NCI-H146 treated with DMSO at 0.1 percent for 48 hours (cell line): ENCODE data around the gene SLC6A11.

ENCODE experiments used
- DNase-seq: peaks from one replicate; lab custom pipeline; 2025; ENCODE audit not compliant: unreplicated experiment; lab: John Stamatoyannopoulos, UW

Gene SLC6A11

DNA sequence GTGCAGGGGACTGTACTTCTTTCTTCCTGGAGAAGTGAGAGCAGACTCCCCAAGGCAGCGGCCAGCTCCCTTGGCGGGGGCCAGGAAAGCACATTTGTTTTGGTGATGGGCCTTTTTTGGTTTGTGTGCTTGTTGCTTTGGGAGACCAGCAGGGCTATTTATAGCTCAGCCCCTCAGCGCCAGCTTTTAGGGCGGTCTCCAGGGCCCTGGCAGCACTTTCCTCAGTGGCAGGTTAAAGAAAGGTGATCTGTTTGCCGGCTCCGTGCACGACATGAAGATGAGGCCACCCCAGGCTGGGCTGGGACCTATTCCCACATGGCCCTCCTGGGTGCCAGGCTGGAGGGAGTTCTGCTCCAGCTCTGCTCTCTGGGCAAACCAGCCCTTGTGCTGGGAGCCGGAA lies 21.8 kb downstream of the SLC6A11 start:
- no peak for DNase-seq

DNA sequence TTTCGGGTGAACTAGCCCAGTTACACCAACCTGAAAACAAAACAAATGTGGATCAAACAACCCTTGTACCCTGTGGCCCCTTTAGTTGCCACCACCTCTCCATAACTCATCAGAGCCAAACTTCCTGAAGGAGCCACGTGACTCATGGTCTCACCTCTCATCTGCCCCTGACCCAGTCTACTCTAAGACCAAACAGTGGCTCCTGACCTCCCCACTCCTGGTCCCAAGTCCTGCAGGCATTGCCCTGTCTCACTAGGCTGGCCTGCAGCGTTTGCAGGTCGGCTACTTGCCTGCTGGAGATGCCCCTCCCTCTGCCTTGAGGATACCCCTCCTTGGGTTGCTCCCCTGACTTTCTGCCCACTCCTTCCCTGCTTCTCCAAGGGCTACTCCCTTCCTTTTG lies 23.1 kb downstream of the SLC6A11 start:
- no peak for DNase-seq

DNA sequence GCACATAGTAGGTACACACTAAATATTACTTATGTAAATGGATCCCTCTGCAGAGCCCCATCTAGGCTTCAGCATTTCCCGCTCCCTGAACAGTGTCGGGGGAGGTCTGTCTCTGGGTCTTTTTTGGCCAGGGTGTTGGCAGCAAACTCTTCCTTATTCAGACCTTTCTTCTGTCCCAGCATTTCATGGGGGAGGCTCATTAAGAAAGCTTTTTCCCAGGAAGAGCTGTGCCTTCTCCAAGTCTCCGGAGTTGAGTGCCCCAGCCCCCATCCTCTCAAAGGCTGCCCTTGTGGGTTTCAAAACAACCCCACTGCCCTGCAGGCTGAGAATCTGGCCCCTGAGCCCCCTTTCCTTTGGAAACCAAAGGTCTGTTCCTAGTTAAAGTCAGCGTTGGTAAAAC lies 25.1 kb downstream of the SLC6A11 start:
- DNase-seq, result no peak

DNA sequence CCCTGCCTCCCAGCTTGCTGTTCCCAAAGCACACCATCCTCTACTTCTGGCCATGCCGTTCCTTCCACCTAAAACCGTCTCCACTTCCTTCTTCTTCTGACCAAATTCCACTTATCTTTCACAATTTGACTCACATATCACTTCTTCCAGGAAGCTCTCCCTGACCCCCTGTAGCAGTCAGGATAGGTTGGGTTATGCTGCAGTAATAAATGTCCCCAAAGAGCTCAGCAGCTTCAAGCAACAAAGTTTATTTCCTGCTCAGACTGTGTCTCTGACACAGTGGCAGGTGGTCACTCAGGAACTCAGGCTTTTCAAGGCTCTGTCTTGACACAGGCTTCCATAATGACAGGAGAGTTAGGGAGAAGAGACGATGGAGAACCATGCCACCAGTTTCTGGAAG lies 27.4 kb downstream of the SLC6A11 start:
- DNase-seq, result no peak

DNA sequence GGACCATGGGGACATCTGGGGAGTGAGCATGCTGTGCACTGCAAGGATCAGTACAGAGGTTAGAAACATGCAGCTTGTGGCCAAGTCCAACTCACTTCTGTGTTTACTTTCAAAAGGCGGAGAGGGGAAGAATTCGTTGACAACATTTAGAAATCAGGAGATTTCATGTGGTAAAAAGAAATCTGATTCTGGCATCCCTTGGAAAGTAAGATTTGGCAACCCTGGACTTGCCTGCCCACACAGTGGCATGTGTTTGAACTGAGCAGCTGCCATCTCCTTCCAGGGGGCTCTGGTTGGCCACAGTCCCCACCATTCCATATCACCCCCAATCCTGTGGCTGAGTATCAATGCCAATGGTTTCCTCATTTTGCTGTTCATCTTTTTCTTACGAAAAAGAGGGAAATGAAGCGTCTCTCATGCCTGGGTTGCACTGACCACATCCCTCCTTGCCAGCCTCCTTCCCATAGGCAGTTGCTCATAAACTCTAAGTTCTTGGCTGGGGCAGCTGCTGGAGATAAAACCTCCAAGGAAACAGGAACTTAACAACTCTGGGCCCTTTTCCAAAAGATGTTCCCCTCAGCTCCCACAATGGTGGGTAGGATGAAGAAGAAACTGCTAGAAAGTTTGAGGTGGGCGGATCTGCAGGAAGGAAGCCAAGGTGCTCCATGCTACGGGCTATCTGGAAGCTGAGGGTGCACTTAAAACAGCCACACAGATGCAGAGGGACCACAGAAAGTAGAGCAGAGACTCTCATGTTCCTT lies 29.2 kb downstream of the SLC6A11 start:
- DNase-seq, result no peak

DNA sequence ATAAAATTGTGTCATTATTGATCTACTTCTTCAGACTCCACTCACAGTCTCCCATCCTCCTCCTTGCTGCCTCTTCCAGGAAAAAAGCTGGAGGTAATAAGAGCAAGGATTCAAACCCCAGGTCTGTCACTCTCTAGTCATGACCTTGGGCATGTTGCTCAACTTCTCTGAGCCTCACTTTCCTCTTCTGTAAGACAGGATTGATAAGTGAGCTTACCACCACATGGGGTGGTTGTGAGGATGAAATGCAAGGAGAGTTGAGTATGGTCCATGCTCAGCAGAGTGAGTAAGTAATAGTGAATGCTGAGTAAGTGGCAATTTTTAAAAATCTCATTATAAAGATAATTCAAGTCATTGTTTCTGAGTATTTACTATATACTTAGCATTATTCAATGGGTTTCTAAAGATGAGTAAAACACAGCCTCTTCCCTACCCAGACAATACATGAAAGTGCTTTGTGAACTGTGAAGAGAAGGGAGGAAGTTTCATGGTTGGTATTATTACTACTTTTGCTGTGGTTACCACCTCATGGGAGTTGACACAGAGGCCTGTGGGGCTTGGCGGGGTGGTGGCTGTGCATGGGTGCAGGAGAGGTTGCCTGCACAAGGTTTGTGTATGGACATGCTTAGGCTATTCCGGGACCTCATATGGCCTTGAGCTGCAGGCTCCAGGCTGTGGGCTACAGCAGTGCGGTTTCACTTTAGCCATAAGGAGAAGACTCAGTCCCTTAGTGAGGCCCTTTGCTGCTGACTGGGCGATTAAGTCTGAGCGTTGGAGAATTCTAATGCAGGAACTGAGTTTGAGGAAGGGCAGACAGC lies 30.0 kb downstream of the SLC6A11 start:
- no peak for DNase-seq

DNA sequence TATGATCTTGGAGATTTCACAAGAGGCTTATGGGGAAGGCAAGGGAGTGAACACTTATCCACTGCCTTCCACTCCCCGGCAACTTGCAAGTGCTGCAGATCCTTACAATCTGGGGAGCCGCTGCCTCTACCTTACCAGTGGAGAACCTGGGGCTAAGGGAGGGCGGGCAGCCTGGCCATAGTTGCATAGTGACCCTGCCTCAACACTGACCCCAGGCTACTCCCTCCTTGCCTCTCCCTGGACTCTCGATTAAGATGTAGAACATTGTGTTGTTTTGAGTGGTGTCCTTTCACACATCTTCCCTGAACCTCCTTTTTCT lies 30.6 kb downstream of the SLC6A11 start:
- no peak for DNase-seq

DNA sequence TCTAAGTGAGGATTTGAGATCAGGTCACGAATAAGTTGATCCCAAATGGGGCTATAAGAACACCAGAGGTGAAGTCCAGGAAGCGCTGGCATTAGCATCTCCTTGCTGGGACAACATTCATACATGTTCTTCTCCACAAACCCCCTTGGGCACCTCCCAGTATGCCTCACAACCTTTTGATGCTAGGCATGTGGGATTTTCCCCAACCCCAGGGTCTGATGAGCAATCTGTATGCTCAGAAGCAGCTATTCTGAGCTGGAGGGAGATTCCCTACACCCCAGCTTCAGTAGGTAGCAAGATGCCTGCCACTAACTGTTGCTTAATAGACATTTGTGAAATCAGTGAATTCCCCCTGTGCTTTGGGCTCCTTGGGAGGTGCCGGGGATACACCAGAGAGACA lies 32.2 kb downstream of the SLC6A11 start:
- DNase-seq, result no peak

DNA sequence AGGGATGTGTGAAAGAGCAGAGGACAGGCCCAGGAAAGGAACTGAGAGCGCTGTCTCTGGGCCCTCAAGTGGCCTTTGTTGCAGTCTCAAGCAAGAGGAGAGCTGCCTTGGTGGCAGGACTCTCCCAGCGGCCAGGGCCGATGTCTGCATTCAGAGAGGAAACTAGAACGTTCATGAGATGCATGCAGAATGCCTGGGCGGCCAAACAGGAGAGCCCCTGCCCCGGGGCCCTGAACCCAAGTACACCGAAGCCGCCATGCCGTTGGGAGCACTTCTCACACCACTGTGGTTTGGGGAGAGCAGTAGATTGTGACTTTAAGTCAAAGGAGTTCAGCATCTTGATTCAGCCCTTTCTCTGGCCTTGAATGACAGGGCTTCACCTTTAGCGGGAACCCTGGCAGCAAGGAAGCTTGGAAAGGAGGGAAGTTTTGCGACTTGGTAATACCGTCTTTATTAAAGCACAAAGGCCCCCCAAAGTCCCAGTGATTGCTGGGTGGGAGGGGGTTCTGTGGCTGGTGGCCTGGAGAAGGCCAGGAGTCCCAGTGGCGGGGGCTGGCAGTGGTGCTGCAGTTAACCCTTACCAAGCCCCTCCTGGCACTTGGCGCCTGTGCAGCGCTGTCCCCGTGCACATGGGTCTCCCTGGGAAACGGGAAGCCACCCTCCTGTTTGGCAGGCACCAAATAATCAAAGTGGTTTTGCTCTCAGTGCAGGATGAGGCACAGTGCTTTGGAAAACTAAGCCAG lies 36.2 kb downstream of the SLC6A11 start:
- DNase-seq, result no peak

DNA sequence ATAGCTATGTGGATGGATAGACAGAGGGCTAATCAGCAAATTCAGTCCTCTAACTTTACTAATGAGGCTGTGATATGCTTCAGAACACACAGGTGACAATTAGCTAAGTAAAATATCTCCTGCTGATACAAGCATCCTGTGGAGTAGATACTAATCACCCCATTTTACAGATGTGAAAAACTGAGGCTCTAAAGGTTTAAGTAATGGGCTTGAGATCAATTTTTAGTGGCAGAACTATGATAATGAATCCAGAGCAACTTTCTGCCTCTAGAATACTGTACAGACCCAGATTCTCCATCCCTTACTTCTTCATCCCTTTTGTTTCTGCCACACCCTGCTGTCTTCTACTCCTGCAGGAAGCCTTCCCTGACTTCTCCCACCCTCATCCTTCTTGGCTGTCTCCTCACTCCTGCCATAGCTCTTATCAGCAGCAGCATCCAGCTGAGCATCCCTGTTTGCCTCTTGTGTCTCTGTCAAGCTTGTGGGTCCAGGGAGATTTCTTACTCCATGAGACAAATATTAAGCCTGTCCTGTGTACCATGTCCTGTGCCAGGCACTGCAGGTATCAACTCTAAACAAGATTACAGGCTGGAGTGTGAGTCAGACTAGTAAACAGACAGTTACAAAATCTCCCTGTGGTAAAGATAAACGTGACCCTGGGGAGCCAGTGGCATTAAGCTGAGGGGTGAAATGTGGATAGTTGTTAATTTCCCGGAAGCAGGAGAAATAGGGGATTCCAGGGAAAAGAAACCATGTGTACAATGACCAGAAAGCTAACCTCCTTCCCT lies 39.2 kb downstream of the SLC6A11 start:
- no peak for DNase-seq

DNA sequence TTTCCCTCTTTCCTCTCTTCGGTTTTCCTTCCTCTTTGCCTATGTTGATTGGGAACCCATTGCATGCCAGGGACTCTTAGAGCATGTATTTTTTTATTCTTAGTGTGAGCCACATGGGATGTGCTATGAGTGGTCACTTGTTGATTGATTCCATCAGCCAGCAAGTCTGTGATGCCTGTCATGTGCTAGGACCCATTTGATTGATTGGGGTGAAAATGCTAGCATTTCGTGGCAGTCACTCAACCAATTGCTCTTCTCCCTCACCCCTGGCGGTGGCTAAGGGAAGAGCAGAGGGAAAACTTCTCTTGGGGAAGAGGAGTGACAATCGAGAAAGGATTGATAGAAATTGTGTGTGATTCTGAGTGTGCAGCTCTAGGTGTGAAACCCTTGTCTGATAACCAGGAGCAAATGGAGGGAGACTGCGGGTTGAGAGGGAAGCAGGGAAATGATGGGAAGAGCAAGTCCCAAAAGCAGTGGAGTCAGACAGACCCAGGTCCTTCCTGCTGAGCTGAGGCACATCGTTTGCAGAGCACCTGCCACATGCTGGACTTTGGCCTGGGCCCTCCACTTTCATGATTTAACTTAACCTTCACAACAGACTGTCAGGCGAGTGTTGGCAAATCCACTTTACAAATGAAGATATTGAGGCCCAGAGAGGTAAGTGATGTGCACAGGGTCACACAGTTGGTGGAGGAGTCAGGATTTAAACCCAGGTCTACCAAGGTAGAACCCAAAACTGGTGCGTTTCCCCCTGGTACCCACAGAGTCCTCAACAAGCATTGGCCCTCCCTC lies 40.0 kb downstream of the SLC6A11 start:
- no peak for DNase-seq

DNA sequence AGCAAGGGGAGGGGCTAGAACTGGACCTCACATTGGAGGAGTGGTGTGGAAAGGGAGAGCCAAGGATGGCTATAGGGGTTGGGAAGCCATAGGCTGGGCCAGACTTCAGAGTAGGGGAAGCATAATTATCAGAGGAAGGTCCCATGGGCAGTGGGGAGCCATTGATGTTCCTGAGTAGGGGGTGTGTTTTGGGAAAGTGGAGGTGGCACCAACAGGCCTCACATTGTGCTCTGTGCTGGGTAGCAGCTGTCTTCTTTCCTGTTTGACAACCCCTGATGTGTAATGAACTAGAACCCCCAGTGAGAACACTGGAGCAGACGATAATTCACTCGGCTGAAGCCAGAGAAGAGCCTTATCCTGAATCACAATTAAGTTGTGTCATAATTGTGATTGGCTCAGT lies 41.2 kb downstream of the SLC6A11 start:
- no peak for DNase-seq

DNA sequence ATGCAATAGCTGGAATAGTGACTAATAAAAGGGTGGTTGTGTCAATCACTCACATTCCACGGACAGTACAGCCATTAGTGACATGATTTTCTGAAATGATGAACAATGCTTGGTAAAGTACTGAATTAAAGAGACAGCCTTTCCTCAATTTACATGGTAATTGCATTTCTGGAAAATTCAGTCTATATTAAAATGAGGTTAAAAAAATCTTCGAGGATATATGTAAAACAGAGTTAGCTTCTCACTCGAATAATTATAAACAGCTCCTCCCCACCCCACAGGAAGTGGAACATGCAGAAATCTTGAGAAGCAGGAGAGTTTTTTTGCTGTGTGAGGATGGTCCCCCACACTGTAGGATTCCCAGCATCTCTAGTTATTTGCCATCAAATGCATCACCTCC lies 42.1 kb downstream of the SLC6A11 start:
- DNase-seq, result no peak

DNA sequence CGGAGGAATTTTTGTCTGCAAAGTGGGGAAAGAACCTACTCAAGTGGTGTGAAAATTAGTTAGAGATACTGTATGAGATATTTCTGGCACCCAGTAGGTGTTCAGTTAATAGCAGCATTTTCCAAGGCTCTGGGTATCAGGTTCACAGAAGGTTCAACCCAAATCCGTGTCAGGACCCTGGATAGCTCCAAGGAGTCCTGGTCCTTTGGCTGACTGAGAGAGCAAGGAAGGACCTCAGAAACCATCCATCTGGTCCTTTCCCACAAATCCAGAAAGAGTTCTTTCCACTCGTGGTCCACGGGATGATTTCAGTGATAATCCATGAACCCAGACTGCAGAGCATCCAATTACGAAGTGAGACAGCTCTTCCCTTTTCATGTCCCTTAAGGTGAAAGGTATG lies 51.4 kb downstream of the SLC6A11 start:
- no peak for DNase-seq

DNA sequence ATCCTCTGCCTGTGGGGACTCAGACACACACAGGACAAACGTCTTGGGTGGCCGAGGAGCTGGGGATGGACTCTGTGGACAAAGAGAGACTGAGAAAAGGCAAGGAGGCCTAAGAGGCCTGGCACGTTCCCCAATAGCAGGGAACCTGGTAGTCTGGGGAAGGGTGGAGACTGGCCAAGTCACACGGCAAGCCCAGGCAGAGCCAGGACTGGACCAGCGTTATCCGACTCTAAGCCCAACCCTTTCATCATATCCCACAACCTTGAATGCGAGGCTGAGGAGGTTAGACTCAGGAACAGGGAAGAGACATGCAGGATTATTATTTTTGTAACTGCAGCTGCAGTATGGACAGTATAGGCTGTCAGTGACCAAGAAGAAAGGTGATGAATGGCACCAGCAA lies 53.4 kb downstream of the SLC6A11 start:
- no peak for DNase-seq

DNA sequence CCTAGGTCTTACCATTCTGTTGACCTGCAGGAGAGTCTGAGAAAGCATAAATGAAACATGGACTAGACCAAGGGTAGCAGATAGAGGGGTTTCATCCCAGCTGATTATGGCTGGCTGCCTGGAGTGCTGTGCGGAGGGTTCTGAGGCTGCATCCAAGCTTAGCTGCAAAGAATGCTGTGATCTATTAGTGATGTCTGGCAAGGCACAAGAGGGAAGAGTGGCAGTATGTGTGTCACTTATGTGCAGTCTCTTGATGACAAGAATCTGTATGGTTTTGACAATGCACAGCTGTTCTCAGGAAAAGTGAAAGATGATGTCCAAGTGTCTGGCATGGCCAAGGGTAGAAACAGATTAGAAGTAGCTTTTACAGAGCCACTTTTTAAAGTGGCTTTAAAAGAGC lies 54.3 kb downstream of the SLC6A11 start:
- DNase-seq, result no peak

DNA sequence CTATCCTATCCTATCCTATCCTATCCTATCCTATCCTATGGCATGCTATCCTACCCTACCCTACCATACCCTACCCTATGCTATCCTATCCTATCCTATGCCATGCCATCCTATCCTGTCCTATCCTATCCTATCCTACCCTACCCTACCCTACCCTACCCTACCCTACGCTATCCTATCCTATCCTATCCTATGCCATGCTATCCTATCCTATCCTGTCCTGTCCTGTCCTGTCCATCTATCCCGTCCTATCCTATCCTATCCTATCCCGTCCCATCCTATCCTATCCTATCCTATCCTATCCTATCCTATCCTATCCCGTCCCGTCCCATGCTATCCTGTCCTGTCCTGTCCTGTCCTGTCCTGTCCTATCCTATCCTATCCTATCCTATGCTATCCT lies 57.4 kb downstream of the SLC6A11 start:
- DNase-seq, result no peak

DNA sequence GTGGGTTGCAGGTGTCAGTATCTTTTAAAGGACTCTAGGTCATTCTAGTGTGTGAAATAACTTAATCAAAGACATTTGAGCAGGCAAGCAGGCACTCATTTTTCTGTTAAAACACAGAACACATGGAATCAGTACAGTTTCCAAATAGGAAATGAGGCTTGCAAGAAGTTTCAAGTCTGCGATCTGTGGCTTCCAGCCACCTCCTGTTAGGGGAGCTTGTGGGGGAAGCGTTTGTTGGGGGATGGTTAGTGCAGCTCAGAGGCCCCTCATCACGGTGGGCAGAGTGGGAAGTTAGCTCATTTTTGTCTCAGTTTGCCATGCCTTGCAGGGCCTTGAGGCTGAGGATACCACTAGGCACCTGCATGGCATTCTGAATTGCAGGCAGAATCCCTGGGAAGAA lies 59.9 kb downstream of the SLC6A11 start:
- no peak for DNase-seq

DNA sequence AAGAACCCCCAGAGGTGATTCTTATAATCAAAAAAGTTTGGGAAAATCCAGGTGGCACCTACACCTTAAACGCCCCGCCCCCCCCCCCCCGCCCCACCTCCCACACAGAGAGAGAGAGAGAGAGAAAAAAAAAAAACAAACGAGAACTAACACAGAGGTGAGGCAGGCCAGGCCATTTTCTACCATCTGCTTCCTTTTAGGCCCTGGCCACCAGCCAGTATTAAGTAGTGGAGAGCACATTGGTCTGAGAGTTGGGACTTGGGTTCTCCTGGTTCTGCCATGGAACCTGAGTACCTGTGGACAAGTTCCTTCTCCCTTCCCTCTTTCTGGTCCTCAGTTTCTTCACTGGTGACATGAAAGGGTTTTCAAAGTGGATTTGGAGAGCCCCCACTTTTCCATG lies 60.6 kb downstream of the SLC6A11 start:
- DNase-seq, result no peak

DNA sequence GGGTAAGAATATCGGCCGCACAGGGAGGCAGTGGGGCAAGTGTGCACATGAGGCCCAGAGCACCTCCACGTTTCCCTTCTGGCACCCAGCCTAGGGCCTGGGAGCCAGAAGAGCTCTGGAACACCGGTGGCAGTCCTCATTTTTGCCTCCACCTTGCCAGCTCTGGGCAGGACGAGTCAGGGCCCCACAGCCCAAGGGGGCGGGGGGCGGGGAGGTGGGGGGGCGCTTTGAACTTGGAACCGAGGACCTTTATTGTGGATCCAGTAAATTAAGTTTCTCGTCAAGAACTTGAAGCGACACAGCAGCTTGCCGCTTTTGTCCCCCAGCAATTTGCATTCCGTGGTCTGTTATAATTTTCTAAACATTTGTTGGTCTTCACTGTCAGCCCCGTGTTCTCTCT lies 66.8 kb downstream of the SLC6A11 start:
- DNase-seq, result no peak
